ENCODE measurements around the gene BMPR1A. TPM values are rescaled to one million over a fixed set of nuclear protein-coding genes. Genes with fewer than 3 reads are reported as not detected.

BMPR1A gene
- total RNA-seq, 1 donor from 2014 or later, result 20.8 TPM

GRCh38 chr10:86940677-86941076 lies 184.3 kb downstream of the BMPR1A start:
- Mint-ChIP-seq H3K36me3 (ENCODE audit: low read depth, unreplicated experiment) (peaks cover 50% of the 10 kb centered on the region), H3K27me3 (ENCODE audit: unreplicated experiment) (peaks cover 22% of the 10 kb centered on the region), H3K9me3 (ENCODE audit: unreplicated experiment) (no peaks in the 10 kb centered on the region), H3K4me1 (ENCODE audit: unreplicated experiment) (peaks cover 29% of the 10 kb centered on the region), H3K27ac (ENCODE audit: unreplicated experiment) (peak overlapping the region; percentile 36), H3K4me3 (ENCODE audit: unreplicated experiment) (peak overlapping the region; percentile 84)
- DNase-seq (ENCODE audit: low spot score), result no peak
- TF ChIP-seq CTCF (IDR thresholded peaks at IDR 0.05; ENCODE audit: unreplicated experiment), result no peak

GRCh38 chr10:86941426-86941825 lies 185.0 kb downstream of the BMPR1A start:
- DNase-seq (ENCODE audit: low spot score), result no peak
- Mint-ChIP-seq H3K9me3 (ENCODE audit: unreplicated experiment) (no peaks in the 10 kb centered on the region), H3K4me3 (ENCODE audit: unreplicated experiment) (peak overlapping the region; percentile 7), H3K4me1 (ENCODE audit: unreplicated experiment) (peaks cover 26% of the 10 kb centered on the region), H3K36me3 (ENCODE audit: low read depth, unreplicated experiment) (peaks cover 45% of the 10 kb centered on the region), H3K27ac (ENCODE audit: unreplicated experiment) (no peak overlapping the region), H3K27me3 (ENCODE audit: unreplicated experiment) (peaks cover 18% of the 10 kb centered on the region)
- no peak for TF ChIP-seq CTCF (IDR thresholded peaks at IDR 0.05; ENCODE audit: unreplicated experiment)

- Mint-ChIP-seq H3K27ac (ENCODE audit: unreplicated experiment) (no peak overlapping the region), H3K4me1 (ENCODE audit: unreplicated experiment) (peaks cover 31% of the 10 kb centered on the region), H3K9me3 (ENCODE audit: unreplicated experiment) (no peaks in the 10 kb centered on the region), H3K36me3 (ENCODE audit: low read depth, unreplicated experiment) (peaks cover 45% of the 10 kb centered on the region), H3K4me3 (ENCODE audit: unreplicated experiment) (no peak overlapping the region), H3K27me3 (ENCODE audit: unreplicated experiment) (peaks cover 18% of the 10 kb centered on the region)
- no peak for DNase-seq (ENCODE audit: low spot score)
- no peak for TF ChIP-seq CTCF (IDR thresholded peaks at IDR 0.05; ENCODE audit: unreplicated experiment)
These were observed 185.6 kb downstream of the BMPR1A start for GRCh38 chr10:86941991-86942421.

GRCh38 chr10:86942441-86943315 lies 186.3 kb downstream of the BMPR1A start:
- TF ChIP-seq CTCF (IDR thresholded peaks at IDR 0.05; ENCODE audit: unreplicated experiment), result no peak
- H3K9me3 Mint-ChIP-seq (ENCODE audit: unreplicated experiment), result no peaks in the 10 kb centered on the region
- no peak for DNase-seq (ENCODE audit: low spot score)

More at GRCh38 chr10:86942441-86943315, 186.3 kb downstream of the BMPR1A start:
- Mint-ChIP-seq H3K27me3 (ENCODE audit: unreplicated experiment) (peaks cover 15% of the 10 kb centered on the region), H3K36me3 (ENCODE audit: low read depth, unreplicated experiment) (peaks cover 40% of the 10 kb centered on the region), H3K4me3 (ENCODE audit: unreplicated experiment) (no peak overlapping the region), H3K4me1 (ENCODE audit: unreplicated experiment) (peaks cover 31% of the 10 kb centered on the region), H3K27ac (ENCODE audit: unreplicated experiment) (no peak overlapping the region)

Measured in endothelial cell (in vitro differentiated cells).